ENCODE data around the gene USP12.
"Not testable (repeated sequence)": the region's sequence is repeated elsewhere in the genome, so short reads cannot be mapped to it uniquely, and the experiment has no call there.

Gene USP12

GRCh38 chr13:27171244-27171826 lies at the start of gene USP12:
USP12 (minus strand) TSS chr13:27171811; CDS start chr13:27171639, 172 bp downstream.
- DNase-seq (ENCODE audit: low spot score): no peak

- DNase-seq (ENCODE audit: low spot score): no peak
Measured at GRCh38 chr13:27219611-27220010, 48.0 kb upstream of the USP12 start.

GRCh38 chr13:27218861-27219260 lies 47.2 kb upstream of the USP12 start:
- not testable (repeated sequence) for DNase-seq (ENCODE audit: low spot score)

GRCh38 chr13:27217791-27218190 lies 46.2 kb upstream of the USP12 start:
- not testable (repeated sequence) for DNase-seq (ENCODE audit: low spot score)

DNA sequence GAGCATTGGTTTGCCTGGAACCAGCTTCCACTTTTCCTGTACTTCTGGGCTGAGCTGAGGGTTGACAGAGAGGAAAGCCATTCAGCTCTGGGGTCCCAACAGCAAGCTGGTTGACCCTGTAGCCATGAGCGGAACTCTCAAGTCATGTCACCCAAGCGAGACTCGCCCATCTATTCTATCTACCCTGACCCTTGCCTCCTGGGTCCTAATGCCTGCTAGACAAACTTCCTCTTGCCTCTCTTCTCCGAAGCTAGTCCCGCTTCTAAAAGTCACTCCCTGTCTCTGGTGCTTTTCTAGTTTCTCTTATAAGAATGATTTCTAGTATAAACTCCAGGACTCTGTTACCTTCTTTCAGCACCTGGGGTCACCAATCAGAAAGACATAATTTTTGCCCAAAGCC lies 41.8 kb upstream of the USP12 start:
- not testable (repeated sequence) for DNase-seq (ENCODE audit: low spot score)

- no peak for DNase-seq (ENCODE audit: low spot score)
Measured at GRCh38 chr13:27211771-27212364, 40.3 kb upstream of the USP12 start.

- DNase-seq (ENCODE audit: low spot score): no peak
Measured at GRCh38 chr13:27211271-27211670, 39.7 kb upstream of the USP12 start.

DNA sequence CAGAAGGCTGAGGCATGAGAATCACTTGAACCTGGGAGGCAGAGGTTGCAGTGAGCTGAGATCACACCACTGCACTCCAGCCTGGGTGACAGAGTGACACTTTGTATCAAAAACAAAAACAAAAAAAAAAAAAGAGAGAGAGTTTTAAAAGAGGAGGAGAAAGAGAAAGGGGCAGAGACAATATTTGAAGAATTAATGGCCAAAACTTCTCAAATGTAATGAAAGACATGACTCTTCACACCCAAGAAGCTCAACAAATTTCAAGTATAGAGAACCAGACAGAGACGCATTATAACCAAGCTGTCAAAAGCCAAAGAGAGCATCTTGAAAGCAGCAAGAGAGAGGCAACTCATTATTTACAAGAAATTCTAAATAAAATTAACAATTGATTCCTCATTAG lies 36.9 kb upstream of the USP12 start:
- DNase-seq (ENCODE audit: low spot score): no peak

- no peak for DNase-seq (ENCODE audit: low spot score)
Measured at GRCh38 chr13:27203854-27204253, 32.2 kb upstream of the USP12 start.

- no peak for DNase-seq (ENCODE audit: low spot score)
Measured at GRCh38 chr13:27203186-27203585, 31.6 kb upstream of the USP12 start.

GRCh38 chr13:27201661-27202060 lies 30.1 kb upstream of the USP12 start:
- no peak for DNase-seq (ENCODE audit: low spot score)

DNA sequence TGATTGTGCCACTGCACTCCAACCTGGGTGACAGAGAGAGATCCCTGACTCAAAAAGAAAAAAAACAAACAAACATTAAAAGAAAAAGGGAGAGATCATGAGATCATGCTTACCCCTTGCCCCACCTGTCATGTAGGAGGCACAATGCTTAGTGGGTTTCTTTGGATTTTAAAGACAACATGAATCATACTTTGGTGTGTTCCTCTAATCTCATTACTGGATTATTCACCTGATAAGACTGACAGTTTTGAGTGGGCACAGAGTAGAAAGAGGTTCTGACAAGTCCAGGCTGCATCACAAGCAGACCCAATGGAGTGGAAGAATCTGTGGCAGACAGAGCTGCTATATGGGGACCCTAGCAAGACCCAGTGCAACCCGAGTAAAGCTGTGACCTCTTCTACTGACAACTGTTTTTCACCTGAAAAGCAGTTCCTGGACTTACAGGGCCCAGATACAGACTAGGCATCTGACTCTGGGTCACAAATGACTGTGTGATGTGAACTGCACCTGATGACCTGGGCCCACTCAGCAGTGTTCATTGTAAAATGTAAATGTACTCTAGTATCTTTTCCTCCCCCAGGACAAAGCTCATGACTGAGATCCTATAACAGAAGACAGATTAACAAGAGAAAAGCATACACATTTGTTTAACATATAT lies 28.9 kb upstream of the USP12 start:
- peak; percentile 32 for DNase-seq (ENCODE audit: low spot score)

- DNase-seq (ENCODE audit: low spot score): no peak
Measured at GRCh38 chr13:27199696-27200095, 28.1 kb upstream of the USP12 start.

GRCh38 chr13:27199211-27199610 lies 27.6 kb upstream of the USP12 start:
- no peak for DNase-seq (ENCODE audit: low spot score)

DNA sequence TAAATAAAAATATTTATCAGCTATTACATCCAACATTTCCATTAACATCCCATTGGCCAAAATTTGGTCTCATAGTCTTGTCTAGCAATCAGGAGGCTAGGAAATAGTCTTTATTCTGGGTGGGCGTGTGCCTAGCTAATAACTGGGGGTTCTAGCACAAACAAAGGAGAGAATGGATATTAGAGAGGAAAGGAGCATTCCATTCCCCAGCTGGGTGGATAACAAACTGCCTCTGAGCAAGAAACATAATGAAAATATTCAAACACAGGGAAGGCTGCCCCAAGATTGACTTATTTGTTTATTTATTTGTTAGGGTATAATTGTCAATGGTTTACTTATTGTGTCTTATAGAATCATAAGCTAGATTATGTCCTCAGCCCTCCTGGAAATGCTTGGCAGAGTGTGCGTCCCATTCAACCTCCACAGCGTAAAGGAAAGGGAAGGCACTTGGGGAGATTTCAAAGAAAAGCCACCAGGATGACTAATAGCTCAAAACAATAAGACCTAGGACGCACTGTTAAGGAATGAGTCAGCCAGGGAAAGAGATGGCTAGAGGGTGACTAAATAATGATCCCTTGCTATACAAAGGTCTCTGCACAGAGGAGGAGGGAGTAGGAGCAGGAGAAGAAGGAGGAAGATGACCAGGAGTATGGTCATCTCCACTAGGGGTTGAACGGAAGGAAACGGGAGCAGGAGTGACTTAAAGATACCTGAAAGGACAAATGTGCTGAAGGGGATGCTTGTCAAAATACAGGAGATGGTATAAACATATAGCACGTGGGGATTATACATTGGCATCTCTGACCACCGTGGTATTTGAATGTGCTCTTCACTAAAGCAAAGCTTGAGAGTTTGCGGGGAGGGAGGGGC lies 23.5 kb upstream of the USP12 start:
- DNase-seq (ENCODE audit: low spot score): peak; percentile 78

- DNase-seq (ENCODE audit: low spot score): no peak
Measured at GRCh38 chr13:27194209-27194608, 22.6 kb upstream of the USP12 start.

- DNase-seq (ENCODE audit: low spot score): no peak
Measured at GRCh38 chr13:27193496-27193895, 21.9 kb upstream of the USP12 start.

GRCh38 chr13:27192973-27193372 lies 21.4 kb upstream of the USP12 start:
- DNase-seq (ENCODE audit: low spot score): no peak

DNA sequence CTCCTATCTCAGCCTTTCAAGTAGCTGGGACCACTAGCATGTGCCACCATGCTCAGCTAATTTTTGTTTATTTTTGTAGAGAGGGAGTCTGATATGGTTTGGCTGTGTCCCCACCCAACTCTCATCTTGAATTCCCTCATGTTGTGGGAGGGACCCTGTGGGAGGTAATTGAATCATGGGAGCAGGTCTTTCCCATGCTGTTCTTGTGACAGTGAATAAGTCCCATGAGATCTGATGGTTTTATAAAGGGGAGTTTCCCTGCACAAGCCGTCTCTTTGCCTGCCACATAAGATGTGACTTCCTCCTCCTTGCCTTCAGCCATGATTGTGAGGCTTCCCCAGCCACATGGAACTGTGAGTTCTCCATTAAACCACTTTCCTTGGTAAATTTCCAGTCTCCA lies 20.8 kb upstream of the USP12 start:
- DNase-seq (ENCODE audit: low spot score): not testable (repeated sequence)

DNA sequence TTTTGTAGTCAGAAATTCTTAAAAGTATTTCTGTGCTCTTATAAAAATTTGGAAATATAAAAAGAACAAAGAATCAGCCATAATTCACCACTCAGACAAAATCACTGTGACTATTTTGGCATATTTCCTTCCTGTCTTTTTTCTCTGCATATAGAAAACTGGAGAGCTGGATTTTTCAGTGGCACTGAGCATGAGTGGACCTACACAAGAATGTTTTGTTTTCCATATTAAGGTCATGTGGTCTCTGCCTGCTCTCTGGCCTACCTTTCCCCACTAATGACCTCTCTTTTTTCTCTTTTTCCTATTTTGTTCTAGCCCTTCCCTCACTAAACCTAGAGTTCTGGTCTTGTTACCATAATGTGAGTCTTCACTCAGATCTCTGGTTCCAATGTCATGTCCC lies 17.6 kb upstream of the USP12 start:
- no peak for DNase-seq (ENCODE audit: low spot score)

GRCh38 chr13:27188239-27188638 lies 16.6 kb upstream of the USP12 start:
- no peak for DNase-seq (ENCODE audit: low spot score)

DNA sequence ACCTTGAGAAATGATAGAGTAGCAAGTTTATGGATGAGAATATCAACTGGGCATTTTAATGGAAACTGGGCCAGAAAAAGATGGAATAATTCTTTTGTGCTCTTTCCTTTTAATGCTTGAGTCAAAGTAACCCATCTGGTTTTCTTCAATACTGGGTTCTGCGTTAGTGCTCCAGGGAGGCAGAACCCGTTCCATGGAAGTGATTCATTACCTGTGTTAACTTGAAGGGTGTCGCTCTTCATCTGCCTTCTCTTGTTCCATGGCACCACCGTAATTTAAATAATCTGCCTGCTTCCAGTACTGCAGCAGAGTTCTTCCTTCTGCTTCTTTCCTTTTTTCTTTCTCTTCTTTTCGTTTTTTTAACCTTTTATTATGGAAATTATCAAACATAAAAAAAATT lies 14.7 kb upstream of the USP12 start:
- no peak for DNase-seq (ENCODE audit: low spot score)
